Epithelial cell of proximal tubule (primary cell): Measurements from ENCODE around the gene CITED2. TPM values are rescaled to one million over a fixed set of nuclear protein-coding genes. Genes with fewer than 3 reads are reported as not detected.
"Not testable (repeated sequence)": the region's sequence is repeated elsewhere in the genome, so short reads cannot be mapped to it uniquely, and the experiment has no call there.

Experiments used
- DNase-seq: peaks from one replicate; pipeline ENCODE4 v3.0.0-alpha.2; 2011; ENCODE audit warnings: low read depth
- H3K4me3 ChIP-seq: 2 replicates; pipeline ENCODE4 v1.5.1; 2011; ENCODE audit warnings: low read depth, mild to moderate bottlenecking, low read length
- total RNA-seq: library from RNA; depleted of rRNA; stranded (reverse); fragments of >200 nt; gene quantifications from 2 replicates; pipeline ENCODE4 v1.2.3, GENCODE V29; 2015
- TF ChIP-seq, protein P1 (sequence below): conservative IDR thresholded peaks from 2 replicates; pipeline ENCODE4 v1.5.1; 2012; ENCODE audit warnings: low read depth, mild to moderate bottlenecking, low read length

Gene CITED2
- total RNA-seq, 1 donor from 2014 or later = 56.1 TPM

DNA sequence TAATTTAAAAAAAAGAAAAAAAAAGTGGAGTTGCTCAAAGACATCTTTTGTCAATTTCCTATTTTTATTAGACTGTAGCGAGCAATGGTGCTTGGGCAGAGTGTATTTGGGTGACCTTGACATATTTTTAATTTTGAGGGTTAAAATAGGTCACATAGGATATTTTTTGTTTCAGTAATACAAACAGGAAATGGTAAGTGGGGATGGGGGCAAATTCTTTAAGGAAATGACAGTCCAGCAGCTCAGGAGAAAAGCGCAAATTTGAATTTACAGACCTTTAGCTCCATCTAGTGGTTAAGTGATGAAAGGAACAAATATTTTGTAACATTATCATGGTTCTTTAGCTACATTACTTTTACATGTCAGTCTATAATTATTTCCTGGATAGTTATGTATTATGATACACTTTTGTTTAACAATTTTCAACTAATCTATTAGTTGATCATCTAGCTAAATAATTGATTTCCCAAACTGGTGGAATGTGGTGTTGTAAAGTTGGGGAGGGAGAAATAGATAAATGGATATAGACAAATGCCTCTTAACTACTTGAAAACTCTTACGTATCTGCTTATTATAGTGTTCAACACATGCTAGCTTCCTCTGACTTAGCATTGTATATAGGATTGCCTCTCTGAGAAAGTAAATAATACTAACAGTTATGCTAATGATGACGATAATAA is 10.0 kb downstream of the CITED2 start:
- DNase-seq = no peak
- TF ChIP-seq, protein P1, sequence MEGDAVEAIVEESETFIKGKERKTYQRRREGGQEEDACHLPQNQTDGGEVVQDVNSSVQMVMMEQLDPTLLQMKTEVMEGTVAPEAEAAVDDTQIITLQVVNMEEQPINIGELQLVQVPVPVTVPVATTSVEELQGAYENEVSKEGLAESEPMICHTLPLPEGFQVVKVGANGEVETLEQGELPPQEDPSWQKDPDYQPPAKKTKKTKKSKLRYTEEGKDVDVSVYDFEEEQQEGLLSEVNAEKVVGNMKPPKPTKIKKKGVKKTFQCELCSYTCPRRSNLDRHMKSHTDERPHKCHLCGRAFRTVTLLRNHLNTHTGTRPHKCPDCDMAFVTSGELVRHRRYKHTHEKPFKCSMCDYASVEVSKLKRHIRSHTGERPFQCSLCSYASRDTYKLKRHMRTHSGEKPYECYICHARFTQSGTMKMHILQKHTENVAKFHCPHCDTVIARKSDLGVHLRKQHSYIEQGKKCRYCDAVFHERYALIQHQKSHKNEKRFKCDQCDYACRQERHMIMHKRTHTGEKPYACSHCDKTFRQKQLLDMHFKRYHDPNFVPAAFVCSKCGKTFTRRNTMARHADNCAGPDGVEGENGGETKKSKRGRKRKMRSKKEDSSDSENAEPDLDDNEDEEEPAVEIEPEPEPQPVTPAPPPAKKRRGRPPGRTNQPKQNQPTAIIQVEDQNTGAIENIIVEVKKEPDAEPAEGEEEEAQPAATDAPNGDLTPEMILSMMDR = peak; percentile 64
- no peak overlapping the region for H3K4me3 ChIP-seq

DNA sequence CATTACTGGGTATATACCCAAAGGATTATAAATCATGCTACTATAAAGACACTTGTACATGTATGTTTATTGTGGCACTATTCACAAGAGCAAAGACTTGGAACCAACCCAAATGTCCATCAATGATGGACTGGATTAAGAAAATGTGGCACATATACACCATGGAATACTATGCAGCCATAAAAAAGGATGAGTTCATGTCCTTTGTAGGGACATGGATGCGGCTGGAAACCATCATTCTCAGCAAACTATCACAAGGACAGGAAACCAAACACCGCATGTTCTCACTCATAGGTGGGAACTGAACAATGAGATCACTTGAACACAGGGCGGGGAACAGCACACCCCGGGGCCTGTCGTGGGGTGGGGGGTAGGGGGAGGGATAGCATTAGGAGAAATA is 10.7 kb downstream of the CITED2 start:
- DNase-seq, H3K4me3 ChIP-seq: not testable (repeated sequence)

DNA sequence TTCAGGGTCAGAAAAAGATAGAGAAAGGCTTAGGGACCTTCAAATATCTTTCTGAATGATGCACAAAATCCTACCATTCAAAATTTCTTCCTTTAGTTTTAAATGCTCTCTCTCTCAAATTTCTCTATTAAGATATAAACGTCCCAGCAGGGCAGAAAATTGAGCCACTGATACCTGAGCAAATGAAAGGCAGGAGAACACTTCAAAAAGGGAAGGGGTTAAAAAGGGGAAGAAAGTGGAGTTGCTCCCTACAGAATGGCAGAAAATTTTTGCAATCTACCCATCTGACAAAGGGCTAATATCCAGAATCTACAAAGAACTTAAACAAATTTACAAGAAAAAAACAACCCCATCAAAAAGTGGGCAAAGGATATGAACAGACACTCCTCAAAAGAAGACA is 11.3 kb downstream of the CITED2 start:
- not testable (repeated sequence) for H3K4me3 ChIP-seq, DNase-seq

DNA sequence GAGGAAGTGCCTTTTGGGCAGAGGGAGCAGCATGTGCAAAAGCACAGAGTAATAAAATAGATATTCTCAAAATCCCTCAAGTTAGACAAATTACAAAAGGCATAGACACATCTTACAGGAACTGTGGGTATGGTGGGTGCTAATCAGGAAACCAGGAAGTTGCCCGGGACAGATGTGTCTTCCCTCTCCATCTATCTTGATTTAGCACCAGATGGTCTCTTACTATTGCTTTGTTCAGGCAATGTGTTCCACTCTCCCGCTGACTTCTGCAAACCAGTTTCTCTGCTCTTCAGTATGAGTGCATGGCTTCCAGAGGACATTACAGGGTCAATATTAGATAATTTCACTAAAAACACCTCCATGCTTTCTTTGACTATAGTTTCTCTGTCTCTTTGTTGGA is 13.2 kb downstream of the CITED2 start:
- DNase-seq = no peak
- no peak overlapping the region for H3K4me3 ChIP-seq
- TF ChIP-seq, protein P1 = no peak

DNA sequence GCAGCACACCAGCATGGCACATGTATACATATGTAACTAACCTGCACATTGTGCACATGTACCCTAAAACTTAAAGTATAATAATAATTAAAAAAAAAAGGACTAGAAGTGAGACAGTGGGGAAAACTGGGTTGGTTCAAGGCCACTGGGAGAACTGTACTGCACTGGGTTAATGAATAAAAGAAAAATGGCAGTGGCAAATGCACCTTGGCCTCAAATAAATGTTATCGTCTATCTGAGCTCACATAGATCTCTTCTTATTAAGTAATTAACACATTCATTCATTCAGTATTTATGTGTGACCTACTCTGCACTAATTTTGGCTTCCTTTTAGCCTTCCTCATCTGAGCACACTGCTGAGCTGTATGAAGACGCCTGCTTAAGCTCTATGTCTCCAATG is 17.5 kb downstream of the CITED2 start:
- no peak for DNase-seq
- TF ChIP-seq, protein P1 = no peak
- H3K4me3 ChIP-seq = no peak overlapping the region

DNA sequence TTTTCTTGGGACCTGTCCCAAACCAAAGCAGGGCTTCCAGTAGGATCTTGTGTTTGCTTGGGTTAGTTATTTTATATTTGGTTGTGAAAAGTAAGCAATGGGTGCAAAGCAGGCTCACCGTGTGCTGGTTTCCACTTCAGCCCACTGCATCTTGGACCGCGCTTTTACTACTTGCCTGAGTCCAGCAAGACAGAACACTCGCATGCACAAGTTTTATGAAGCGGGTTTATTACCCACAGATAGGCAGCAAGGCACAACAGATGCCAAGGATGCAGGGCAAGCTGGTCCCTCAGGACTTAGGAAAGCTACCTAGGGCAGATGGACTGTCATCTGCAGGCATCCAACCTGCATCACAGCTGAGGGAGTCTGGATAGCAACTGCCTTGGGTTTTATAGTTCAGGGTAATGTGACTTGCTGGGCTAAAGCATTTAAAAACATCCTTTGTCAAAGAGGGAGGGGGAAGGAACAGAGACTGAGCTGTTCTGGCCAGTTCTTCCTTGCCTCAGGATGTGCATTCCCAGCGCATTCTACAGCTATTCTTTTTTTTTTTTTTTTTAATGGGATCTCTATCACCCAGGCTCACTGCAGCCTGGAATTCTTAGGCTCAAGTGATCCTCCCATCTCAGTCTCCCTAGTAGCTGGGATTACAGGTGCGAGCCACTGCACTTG is 18.5 kb downstream of the CITED2 start:
- TF ChIP-seq, protein P1 = no peak
- no peak for DNase-seq
- no peak overlapping the region for H3K4me3 ChIP-seq

DNA sequence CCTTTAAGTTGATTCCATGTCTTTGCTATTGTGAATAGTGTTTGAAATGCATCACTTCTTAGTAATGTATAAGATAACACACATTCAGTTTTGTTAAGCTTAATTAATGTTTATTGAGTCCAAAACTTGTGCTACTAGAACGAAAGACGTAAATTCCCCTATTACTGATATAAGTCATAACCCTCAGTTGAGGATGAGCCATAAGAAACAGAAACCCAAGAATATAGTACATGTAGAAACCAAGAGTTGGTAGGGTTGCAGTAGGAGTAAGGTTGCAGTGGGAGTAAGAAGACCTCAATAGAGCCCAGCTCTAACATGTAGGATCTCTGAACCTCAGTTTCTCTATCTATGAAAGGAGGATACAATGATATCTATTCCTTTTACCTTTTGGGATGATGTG is 19.3 kb downstream of the CITED2 start:
- H3K4me3 ChIP-seq = no peak overlapping the region
- DNase-seq = no peak
- TF ChIP-seq, protein P1 = no peak

DNA sequence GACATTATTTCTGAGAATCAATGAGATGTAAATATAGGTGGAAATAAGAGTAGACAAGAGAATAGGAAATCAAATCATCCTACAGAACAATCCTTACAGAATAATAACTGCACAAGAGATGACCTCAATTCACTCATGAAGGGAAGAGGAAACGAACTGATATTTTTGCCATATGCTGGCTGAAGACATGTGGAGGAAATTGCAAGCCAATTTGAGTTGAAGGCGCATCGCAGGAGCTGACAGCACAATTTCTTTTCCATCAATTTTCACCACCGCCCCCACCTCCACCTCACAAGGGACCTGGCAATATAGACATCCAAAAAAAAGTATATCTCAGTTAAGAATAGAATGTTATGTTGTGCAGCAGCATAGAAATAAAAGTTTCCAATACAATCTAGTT is 20.3 kb downstream of the CITED2 start:
- DNase-seq = no peak
- H3K4me3 ChIP-seq = no peak overlapping the region
- TF ChIP-seq, protein P1 = no peak
